Measurements from ENCODE around the gene MYO10. TPM values are rescaled to one million over a fixed set of nuclear protein-coding genes. Genes with fewer than 3 reads are reported as not detected.
"Not testable (repeated sequence)": the region's sequence is repeated elsewhere in the genome, so short reads cannot be mapped to it uniquely, and the experiment has no call there.

Gene MYO10
- total and polyA plus RNA-seq, 9 donors = 10.8 to 35.8 (median 16.3) TPM

DNA sequence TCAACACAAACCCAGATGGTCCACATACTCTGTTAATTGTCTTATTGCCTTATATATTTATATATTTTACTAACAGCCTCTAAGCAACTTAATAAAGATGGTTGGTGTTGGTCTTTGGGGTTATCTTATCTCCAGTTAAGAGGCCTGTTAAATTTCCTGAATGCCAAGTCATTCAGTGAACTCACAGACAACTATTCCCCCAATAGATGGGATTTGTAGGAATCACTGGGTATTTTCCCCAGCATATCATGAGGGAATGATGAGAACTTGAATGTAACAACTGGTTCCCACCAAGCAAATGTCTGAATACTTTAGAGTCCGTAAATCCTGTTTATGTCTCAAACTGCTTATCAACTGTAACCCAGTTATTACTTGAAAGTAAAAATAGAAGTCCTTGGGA is 276.6 kb downstream of the MYO10 start:
- H3K4me1 ChIP-seq (ENCODE audit: insufficient read depth) = peaks cover 2% of the 10 kb centered on the region
- H3K9me3 ChIP-seq = no peaks in the 10 kb centered on the region
- WGBS, 3 donors = 11 to 36% (median 16%) methylated on average over 1 of the region's 1 CpG
- no peaks in the 10 kb centered on the region for H3K36me3 ChIP-seq
- no peaks in the 10 kb centered on the region for H3K27me3 ChIP-seq
- no peak overlapping the region for H3K27ac ChIP-seq
- DNase-seq = no peak
- no peak overlapping the region for H3K4me3 ChIP-seq
- intact Hi-C loops (cut with DNase I) = no loop called here
- TF ChIP-seq POLR2A (IDR thresholded peaks at IDR 0.05) (no peak), CTCF (IDR thresholded peaks at IDR 0.05) (no peak), EP300 (IDR thresholded peaks at IDR 0.05) (no peak)

DNA sequence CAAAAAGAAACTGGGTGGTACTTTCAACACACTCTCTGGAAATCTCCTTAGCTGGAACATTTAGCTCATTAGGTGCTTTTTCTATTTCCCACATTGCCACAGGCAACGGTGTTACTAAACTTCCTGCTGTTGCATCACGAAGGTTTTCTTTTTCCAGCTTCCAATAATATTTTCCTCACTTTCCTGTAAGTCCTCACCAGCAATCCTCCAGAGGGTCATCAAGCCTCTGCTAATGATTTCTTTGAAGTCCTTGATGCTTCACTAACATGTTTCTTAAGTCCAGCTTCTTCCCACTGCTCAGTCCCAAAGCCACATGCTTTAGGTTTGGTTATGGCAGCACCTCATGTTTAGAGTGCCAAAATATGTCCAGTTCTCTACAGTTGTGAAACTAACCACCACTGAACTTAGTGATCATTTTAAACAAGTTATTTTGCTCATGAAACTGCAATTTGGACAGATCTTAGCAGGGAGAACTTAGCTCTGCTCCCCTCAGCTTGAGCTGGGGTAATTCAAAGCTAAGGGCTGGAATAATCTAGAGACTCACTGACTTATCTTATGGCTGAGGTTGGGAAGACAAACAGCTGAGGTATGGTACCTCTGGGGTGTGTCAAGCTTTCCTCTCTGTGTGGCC is 279.4 kb downstream of the MYO10 start:
- intact Hi-C loops (cut with DNase I) = no loop called here
- no peaks in the 10 kb centered on the region for H3K9me3 ChIP-seq
- no peak overlapping the region for H3K4me3 ChIP-seq
- DNase-seq = no peak
- no peaks in the 10 kb centered on the region for H3K36me3 ChIP-seq
- no peaks in the 10 kb centered on the region for H3K27me3 ChIP-seq
- H3K27ac ChIP-seq = no peak overlapping the region
- H3K4me1 ChIP-seq (ENCODE audit: insufficient read depth) = no peaks in the 10 kb centered on the region
- 47 to 61% (median 54%) methylated on average over 2 of the region's 2 CpGs for WGBS, 3 donors
- TF ChIP-seq POLR2A (IDR thresholded peaks at IDR 0.05) (no peak), CTCF (IDR thresholded peaks at IDR 0.05) (no peak), EP300 (IDR thresholded peaks at IDR 0.05) (no peak)

DNA sequence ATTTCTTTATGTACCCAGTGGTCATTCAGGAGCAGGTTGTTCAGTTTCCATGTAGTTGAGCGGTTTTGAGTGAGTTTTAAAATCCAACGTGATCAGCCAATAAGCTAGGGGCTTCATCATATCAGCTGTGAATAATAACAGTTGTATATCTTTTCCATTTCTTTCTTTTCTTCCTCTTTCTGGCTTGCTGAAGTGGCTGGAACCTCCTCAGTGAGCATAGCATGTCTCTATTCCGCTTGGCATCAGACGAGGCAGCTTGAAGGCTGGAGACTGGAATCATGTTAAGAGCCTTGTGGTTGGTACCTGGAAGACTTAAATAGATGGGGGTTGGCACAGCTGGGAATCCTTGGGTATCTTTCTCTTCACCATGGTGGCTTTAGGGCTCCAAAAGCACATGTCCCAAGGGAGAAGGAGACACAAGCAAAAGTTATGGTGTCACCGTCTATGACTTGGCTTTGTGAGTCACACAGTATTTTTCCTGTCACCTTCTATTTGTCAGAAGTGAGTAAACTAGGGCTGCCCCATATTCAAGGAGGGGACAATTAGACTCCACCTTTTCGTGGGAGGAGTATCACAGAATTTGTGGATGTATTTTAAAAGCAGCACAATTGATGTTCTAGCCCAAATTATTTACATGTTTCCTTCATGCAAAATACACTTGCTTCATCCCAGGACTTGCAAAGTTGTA is 281.3 kb downstream of the MYO10 start:
- intact Hi-C loops (cut with DNase I) = no loop called here
- no peaks in the 10 kb centered on the region for H3K9me3 ChIP-seq
- TF ChIP-seq CTCF (IDR thresholded peaks at IDR 0.05) (no peak), EP300 (IDR thresholded peaks at IDR 0.05) (no peak), POLR2A (IDR thresholded peaks at IDR 0.05) (no peak)
- no peaks in the 10 kb centered on the region for H3K4me1 ChIP-seq (ENCODE audit: insufficient read depth)
- no peak for DNase-seq
- H3K36me3 ChIP-seq = no peaks in the 10 kb centered on the region
- no peak overlapping the region for H3K27ac ChIP-seq
- no peak overlapping the region for H3K4me3 ChIP-seq
- H3K27me3 ChIP-seq = no peaks in the 10 kb centered on the region
- WGBS, 3 donors = 44 to 70% (median 69%) methylated on average over 6 of the region's 6 CpGs

- 82 to 89% (median 84%) methylated on average over 8 of the region's 8 CpGs for WGBS, 3 donors
- H3K9me3 ChIP-seq; H3K4me3 ChIP-seq; H3K4me1 ChIP-seq (ENCODE audit: insufficient read depth); intact Hi-C loops (cut with DNase I); H3K36me3 ChIP-seq; H3K27ac ChIP-seq; H3K27me3 ChIP-seq; DNase-seq: not testable (repeated sequence)
These were observed 287.3 kb downstream of the MYO10 start for GRCh38 chr5:16648739-16649138.

- intact Hi-C loops (cut with DNase I) = no loop called here
- no peaks in the 10 kb centered on the region for H3K9me3 ChIP-seq
- WGBS, 3 donors = 86 to 95% (median 93%) methylated on average over 11 of the region's 11 CpGs
These were observed 291.7 kb downstream of the MYO10 start for GRCh38 chr5:16644301-16644889.

More at GRCh38 chr5:16644301-16644889, 291.7 kb downstream of the MYO10 start:
- H3K27me3 ChIP-seq = no peaks in the 10 kb centered on the region
- no peaks in the 10 kb centered on the region for H3K4me1 ChIP-seq (ENCODE audit: insufficient read depth)
- H3K36me3 ChIP-seq = no peaks in the 10 kb centered on the region
- no peak overlapping the region for H3K27ac ChIP-seq
- no peak overlapping the region for H3K4me3 ChIP-seq
- no peak for DNase-seq
- TF ChIP-seq CTCF (IDR thresholded peaks at IDR 0.05) = no peak
- no peak for TF ChIP-seq POLR2A (IDR thresholded peaks at IDR 0.05)
- TF ChIP-seq EP300 (IDR thresholded peaks at IDR 0.05) = no peak
